Glomerular visceral epithelial cell (primary cell): ENCODE data around the gene EMD.

Source experiments
- DNase-seq: peaks from one replicate; pipeline ENCODE4 v3.0.0-alpha.2; 2016; ENCODE audit errors: extremely low spot score

Gene EMD

GRCh38 chrX:154419189-154419588 is 40.1 kb downstream of the EMD start:
- no peak for DNase-seq

DNA sequence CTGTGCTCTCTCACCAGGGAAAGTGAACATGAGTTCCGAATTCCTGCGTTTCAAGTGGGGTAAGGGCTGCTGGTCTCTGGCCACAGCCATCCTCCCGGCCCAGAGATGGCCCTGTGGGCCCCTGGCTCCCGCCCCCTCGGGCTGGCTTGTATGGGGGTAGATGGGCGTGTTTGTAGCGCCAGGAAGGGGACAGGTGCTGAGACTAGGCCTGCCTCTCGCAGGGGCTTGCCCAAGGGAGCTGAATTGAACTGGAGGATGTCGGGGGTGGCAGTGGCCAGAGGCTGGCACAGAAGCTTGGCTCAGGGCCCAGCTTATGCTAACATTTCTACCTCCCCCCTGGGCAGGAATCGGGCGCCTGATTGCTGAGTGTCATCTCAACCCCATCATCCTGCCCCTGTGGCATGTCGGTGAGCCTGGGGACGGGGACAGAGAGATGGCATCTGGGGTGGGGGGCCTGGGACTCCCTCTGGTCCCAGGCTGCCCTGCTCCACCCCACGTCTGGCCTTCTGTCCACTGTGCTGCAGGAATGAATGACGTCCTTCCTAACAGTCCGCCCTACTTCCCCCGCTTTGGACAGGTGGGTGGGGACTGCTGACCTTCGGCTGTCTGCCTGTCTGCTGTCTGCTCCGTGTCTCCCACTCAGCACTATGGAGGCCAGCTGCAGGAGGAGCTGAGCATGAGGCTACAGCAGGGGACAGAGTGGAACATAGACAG is 40.8 kb downstream of the EMD start:
- no peak for DNase-seq

- DNase-seq = no peak
These were observed 41.3 kb downstream of the EMD start for GRCh38 chrX:154420402-154420756.

GRCh38 chrX:154426916-154427770 is 48.0 kb downstream of the EMD start:
- no peak for DNase-seq

- DNase-seq = peak; percentile 92
These were observed 49.4 kb downstream of the EMD start, which contains the start of gene ATP6AP1 for GRCh38 chrX:154428176-154429171. Gene ATP6AP1, plus strand, starts transcription at chrX:154428677. Its CDS starts 16 bp downstream, at chrX:154428693.

DNA sequence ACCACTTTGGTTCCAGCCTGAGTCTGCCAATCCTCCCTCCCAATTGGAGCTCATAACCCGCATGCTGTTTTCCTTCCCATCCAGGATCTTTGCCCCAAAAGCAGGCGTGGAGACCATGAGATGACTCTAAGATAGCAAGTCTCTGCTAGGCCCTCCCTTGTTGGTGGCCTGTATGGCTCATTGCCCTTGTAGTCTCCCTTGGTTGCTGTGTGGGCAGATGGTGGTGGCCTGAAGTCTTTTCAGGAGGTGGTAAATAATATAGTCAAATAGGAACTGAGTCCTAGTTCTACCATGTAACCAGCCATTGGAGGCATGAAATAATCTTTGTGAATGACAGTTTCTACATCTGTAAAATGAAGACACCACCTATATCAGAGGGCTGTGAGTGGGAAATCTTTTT is 50.6 kb downstream of the EMD start:
- no peak for DNase-seq

DNA sequence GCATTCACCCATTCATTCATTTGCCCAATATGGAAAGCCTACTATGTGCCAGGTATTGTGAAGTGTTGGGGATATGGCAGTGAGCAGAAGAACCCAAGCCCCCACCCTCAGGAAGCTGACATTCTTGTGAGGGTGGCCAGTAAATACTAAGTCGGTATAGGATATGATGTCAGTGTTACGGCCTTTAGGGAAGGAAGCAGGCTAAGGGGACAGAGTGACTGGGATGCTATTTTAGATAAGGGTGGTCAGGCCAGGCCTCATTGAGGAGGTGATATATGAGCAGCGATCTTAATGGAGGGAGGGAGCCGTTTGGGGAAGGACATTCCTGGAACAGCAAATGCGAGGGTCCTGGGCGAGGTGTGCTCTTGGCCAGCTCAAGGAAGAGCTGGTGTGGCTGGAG is 51.4 kb downstream of the EMD start:
- DNase-seq = no peak

GRCh38 chrX:154430916-154431315 is 51.8 kb downstream of the EMD start:
- no peak for DNase-seq
